GM12801 (cell line): ENCODE results near the gene PSMB7.

ENCODE experiments used
- TF ChIP-seq, protein P1 (sequence below): IDR thresholded peaks from one replicate; pipeline ENCODE4 v1.5.1; 2011; ENCODE audit warnings: control low read depth; ENCODE audit not compliant: insufficient read length; ENCODE audit errors: extremely low read depth

Gene PSMB7

DNA sequence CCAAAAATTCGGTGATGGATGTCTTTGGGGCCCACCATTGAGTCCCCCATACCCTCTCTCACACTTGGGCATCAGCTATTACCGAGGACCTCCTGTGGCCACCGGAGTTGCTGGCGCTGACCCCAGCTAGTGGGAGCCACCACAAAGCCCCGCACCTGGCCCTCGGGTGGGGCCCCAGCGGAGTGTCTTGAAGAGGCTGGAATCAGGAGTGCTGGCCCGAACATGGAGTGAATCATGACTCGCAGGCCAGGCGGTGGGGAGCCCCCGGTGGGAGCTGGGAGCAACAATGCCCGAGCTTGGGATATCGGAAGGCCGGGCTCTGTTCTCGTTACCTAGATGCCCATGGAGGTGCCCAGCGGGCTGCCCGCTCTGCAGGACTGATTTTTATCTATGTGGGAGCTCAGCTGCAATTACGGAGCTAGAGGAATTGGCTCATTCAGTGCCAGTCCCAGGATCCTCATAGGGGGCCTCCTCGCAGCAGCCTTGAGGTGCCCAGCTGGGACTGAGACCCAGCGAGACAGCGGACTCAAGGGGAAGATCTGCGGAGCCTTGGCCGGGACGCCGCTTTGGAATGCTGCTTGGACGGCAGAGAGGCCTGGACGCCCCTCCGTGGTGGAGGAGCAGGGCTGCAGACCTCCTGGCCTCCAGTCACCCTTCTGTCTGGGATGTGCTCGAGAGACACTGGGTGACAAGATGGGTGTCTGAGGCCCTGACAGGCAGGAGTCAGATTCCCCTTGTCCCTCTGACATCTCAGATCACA is 70.8 kb downstream of the PSMB7 start:
- TF ChIP-seq, protein P1, sequence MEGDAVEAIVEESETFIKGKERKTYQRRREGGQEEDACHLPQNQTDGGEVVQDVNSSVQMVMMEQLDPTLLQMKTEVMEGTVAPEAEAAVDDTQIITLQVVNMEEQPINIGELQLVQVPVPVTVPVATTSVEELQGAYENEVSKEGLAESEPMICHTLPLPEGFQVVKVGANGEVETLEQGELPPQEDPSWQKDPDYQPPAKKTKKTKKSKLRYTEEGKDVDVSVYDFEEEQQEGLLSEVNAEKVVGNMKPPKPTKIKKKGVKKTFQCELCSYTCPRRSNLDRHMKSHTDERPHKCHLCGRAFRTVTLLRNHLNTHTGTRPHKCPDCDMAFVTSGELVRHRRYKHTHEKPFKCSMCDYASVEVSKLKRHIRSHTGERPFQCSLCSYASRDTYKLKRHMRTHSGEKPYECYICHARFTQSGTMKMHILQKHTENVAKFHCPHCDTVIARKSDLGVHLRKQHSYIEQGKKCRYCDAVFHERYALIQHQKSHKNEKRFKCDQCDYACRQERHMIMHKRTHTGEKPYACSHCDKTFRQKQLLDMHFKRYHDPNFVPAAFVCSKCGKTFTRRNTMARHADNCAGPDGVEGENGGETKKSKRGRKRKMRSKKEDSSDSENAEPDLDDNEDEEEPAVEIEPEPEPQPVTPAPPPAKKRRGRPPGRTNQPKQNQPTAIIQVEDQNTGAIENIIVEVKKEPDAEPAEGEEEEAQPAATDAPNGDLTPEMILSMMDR = no peak

DNA sequence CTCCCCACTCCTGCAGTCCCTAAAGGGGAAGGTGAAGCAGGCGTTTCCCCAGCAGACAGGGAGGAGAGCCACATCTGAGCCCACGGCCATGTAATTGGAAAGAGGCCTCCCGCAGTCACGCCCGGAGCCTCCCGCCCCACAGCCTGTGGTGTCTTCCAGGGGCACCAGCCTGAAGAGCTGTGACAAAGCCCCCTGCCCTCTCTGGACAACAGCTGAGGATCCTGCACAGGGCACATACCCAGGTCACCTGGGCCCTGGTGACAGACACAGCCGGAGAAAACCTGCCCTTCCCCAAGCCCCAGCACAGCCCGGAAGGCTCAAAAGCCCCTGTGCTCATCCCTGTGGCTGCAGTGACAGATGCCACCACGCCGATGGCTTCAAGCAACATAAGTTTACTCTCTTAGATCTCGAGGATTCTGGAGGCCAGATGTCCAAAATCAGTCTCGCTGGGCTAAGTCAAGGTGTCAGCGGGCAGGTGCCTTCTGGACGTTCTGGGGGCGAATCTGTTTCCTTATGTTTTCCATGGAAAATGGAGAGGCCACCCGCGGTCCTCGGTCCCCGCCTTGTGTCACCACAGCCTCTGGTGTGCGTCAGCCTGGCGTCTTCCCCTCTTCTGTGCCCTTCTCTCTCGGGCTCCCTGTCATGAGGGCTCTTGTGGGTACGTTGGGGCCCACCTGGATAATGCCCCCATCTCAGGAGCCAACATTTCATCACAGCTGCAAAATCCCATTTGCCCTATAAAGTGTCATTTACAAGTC is 71.5 kb downstream of the PSMB7 start:
- TF ChIP-seq, protein P1 = no peak

DNA sequence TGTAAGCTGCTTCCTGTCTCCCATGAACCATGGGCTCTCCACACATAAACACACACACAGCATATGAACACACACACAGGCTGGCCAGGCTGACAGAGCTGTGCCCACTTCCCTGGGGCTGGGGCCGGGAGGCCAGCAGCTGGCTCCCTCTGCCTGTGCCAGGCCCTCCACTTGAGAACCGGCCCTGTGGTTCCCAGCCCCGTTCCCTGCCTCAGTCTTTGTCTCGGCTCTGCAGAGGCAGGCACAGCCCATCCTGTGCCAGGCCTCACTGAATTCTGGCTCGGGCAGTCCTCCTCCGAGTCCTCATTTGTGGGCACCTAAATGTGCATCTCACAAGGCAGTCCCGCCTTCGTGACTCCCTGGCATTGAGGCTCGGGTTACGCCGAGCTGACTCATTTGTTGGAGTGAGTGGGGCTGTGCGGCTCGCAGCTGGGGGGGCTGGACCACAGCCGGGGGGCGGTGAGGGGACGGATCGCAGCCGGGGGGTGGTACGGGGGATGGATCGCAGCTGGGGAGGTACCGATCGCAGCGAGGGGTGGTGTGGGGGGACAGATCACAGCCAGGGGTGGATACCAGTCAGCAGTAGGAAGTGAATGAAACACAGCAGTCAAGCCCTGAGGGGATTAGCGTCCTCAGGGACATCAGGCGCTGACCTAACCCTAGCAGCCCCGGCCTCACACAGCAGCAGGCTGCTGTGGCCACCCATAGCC is 72.3 kb downstream of the PSMB7 start:
- TF ChIP-seq, protein P1 = no peak

DNA sequence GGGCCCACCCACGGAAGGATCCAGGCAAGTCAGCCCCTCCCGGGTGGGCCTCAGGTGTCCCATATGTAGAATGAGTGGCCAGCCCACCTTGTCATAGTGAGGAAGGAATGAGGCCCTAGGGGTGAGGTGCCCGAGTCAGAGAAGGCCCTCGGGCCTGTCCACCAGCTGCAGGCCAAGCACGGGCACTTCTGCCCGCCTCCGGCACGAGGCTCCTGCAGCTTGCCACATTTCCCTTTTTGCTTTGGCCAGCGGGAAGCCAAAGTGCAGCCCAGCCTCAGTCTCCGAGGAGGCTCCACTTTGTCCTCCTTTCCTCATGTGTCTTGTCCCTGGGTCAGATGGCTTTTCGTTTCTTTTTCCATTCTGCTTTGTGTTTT is 72.9 kb downstream of the PSMB7 start:
- TF ChIP-seq, protein P1 = no peak

DNA sequence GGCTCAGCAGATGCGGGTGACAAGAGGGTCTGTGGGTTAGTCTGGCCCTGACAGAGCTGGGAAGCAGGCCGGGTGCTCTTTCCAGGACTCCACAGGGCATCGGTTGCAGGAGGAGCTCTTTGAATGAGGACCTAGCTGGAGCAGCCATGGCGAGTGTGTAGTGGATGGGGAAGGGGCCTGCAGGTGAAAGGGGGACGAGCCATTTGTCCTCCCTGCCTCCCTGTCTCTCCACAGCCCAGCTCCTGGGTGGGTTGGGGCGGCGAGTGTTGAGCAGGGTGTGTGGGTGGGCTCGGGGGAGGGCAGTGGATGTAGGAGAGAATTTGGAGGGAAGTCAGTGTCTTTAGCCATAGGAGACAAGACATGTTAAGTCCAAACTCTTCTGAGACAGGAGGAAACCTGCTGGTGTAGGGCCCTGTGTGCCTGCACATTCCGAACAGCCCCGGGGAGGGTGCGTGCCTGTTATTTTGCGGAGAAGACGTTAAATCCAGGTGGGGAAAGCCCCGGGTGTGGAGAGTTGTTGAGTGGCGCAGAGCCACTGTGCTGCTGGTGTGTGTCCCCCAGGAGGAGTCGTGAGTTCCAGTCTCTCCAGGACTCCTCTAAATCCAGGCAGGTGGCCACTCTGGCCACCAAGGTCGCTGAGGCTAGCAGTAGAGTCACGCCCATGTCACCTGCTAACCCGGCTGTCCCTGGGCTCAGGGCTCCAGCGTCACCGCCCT is 73.6 kb downstream of the PSMB7 start:
- TF ChIP-seq, protein P1 = no peak

DNA sequence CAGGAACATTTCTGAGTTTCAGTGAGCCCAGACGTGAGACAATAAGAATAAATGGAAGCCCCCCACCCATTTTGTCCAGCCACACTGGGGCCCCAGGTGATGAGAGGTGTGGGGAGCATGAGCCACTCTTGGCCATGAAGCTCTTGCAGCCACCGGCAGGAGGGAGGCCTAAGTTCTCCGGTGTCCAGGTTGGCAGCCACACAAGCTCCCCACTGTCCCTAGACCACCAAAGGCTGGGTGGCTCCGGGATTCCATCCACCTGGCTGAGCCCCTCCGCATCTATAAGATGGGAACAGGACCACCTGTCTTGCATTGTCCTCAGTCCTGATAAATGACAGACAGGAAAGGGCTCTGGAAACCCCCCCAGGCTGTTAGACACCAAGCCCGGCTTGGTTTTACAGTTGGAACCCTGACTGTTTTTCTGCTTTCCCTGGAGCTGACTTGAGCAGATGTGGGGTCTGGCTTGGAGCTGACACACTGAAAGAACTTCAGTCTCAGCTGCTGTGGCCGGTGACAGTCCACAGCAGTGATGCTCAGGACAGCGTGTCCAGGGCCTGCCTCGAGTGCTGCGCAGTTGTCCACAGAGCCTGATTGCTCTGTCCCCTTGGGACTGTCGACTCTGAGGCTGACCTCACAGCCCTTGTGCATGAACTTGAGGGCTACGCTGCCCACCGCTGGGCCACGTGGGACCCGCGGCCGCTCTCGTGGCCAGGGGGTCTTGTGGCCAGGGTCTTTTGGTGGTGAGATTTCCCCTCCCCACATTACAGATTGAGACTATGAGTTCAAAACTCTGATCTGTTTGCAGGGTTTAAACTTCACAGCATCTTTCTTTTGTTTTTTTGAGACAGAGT is 74.8 kb downstream of the PSMB7 start:
- TF ChIP-seq, protein P1 = no peak
